Measurements from ENCODE around the gene FGD6. TPM values are rescaled to one million over a fixed set of nuclear protein-coding genes. Genes with fewer than 3 reads are reported as not detected.
A peak's percentile ranks its signal among the peaks of the same experiment; 100 is the strongest.

Gene FGD6
- total and polyA plus RNA-seq, 2 of the 4 experiments (the other 2 are of a cell fraction) = 2.6 to 9.5 TPM

- peak overlapping the region; percentile 34; the same call in 1 of the 2 replicates for H3K14ac ChIP-seq (replicated peaks; ENCODE audit: low read depth, low read length)
- no peaks in the 10 kb centered on the region for H3K9me3 ChIP-seq (ENCODE audit: control insufficient read depth, insufficient read depth, low read length)
- no peak overlapping the region for H3K9ac ChIP-seq (ENCODE audit: low read depth, low read length)
- ChIA-PET POLR2A (ENCODE audit: unreplicated experiment) (no interaction called here), CTCF (no interaction called here)
- TF ChIP-seq USF2 (IDR thresholded peaks at IDR 0.05; ENCODE audit: low read depth, low read length) (no peak), MAZ (IDR thresholded peaks at IDR 0.05; ENCODE audit: borderline replicate concordance, low read depth, low read length) (no peak), POLR2A (IDR thresholded peaks at IDR 0.05; ENCODE audit: low read depth, low read length) (no peak), CHD1 (IDR thresholded peaks at IDR 0.05; ENCODE audit: low read depth, low read length) (no peak), MXI1 (IDR thresholded peaks at IDR 0.05; ENCODE audit: borderline replicate concordance, low read depth, low read length) (no peak), RAD21 (IDR thresholded peaks at IDR 0.05; ENCODE audit: low read length) (no peak), ELK1 (IDR thresholded peaks at IDR 0.05; ENCODE audit: borderline replicate concordance, low read depth, low read length) (no peak), CTCF (conservative IDR thresholded peaks at IDR 0.05; ENCODE audit: low read depth, low read length) (no peak), MAFK (IDR thresholded peaks at IDR 0.05; ENCODE audit: low read depth, low read length) (no peak), BHLHE40 (IDR thresholded peaks at IDR 0.05; ENCODE audit: low read depth, low read length) (no peak), CEBPB (IDR thresholded peaks at IDR 0.05; ENCODE audit: low read depth, low read length) (no peak), RCOR1 (IDR thresholded peaks at IDR 0.05; ENCODE audit: insufficient replicate concordance, low read length) (no peak), SMC3 (IDR thresholded peaks at IDR 0.05; ENCODE audit: low read depth, low read length) (no peak), NFE2L2 (IDR thresholded peaks at IDR 0.05; ENCODE audit: low read depth, low read length) (no peak), FOS (IDR thresholded peaks at IDR 0.05; ENCODE audit: low read depth, low read length) (no peak), RFX5 (IDR thresholded peaks at IDR 0.05; ENCODE audit: low read depth, low read length) (no peak)
- peak overlapping the region; percentile 30; the same call in 1 of the 2 replicates for H4K5ac ChIP-seq (ENCODE audit: low read depth, low read length)
- no peaks in the 10 kb centered on the region for H3K9me1 ChIP-seq (ENCODE audit: insufficient read depth, low read length)
- no peak overlapping the region for H3K4me3 ChIP-seq (ENCODE audit: insufficient read depth, low read depth, low read length)
- peak; percentile 40 for DNase-seq
- H4K91ac ChIP-seq (ENCODE audit: insufficient read depth, low read depth, low read length) = no peak overlapping the region
- H3K56ac ChIP-seq (ENCODE audit: extremely low read depth, insufficient read depth, low read length) = no peak overlapping the region
- no peak overlapping the region for H3K4ac ChIP-seq (ENCODE audit: low read depth, low read length)
- 0 out of 2 replicates have a peak, but pooled peaks cover 3% of the 10 kb centered on the region for H3K36me3 ChIP-seq (ENCODE audit: control insufficient read depth, insufficient read depth, low read length)
- H3K79me1 ChIP-seq (ENCODE audit: low read depth in 1 of 2, low read length in 2 of 2) = no peaks in the 10 kb centered on the region
- H2BK15ac ChIP-seq (ENCODE audit: low read depth, low read length) = no peak overlapping the region; the same call in 2 of the 3 replicates
- peak overlapping the region in 1 of 2 experiments; percentile 49; a peak in 1 of 4 replicates for H4K8ac ChIP-seq (ENCODE audit: low read depth in 2 of 2, low read length in 2 of 2)
- H3K27ac ChIP-seq (ENCODE audit: insufficient read depth, low read length) = no peak overlapping the region
- no TSS peak for BruUV-seq (replicated peaks)
- H4K20me1 ChIP-seq (ENCODE audit: insufficient read depth, low read length) = no peaks in the 10 kb centered on the region
- peak; percentile 77 for ATAC-seq (ENCODE audit: low read depth)
- no peak overlapping the region for H2BK5ac ChIP-seq (ENCODE audit: low read depth, low read length, poor library complexity, severe bottlenecking)
- no peak overlapping the region for H2BK120ac ChIP-seq (ENCODE audit: low read depth, low read length)
- 0 out of 2 replicates have a peak overlapping the region, but pooled peaks have one; percentile 9 for H2BK20ac ChIP-seq (ENCODE audit: low read depth, low read length)
- peak overlapping the region; percentile 70 for H3K4me2 ChIP-seq (ENCODE audit: low read depth, low read length)
- peaks cover 6% of the 10 kb centered on the region for H3K4me1 ChIP-seq (ENCODE audit: control insufficient read depth, insufficient read depth, low read length)
- H3K18ac ChIP-seq (ENCODE audit: low read depth, low read length) = no peak overlapping the region
- H2AFZ ChIP-seq (replicated peaks; ENCODE audit: low read length, poor library complexity) = peak overlapping the region; percentile 67
- H3K27me3 ChIP-seq (ENCODE audit: control insufficient read depth, insufficient read depth, low read length) = no peaks in the 10 kb centered on the region
- no peak overlapping the region for H2AK9ac ChIP-seq (replicated peaks; ENCODE audit: low read depth, low read length, poor library complexity)
- dilution Hi-C loops (cut with HindIII; ENCODE audit: low sequenced_read_pairs, unreplicated experiment) (no loop called here), intact Hi-C loops (cut with micrococcal nuclease) (no loop called here), in situ Hi-C loops (cut with MboI; ENCODE audit: low sequenced_read_pairs) (no loop called here)
- H3K23ac ChIP-seq (ENCODE audit: low read depth, low read length) = no peak overlapping the region
- no CpG with 5 or more reads among the region's 3 CpGs for WGBS, 2 experiments (ENCODE audit: extremely low coverage in 2 of 2, insufficient read length in 1 of 2)
- H2AK5ac ChIP-seq (ENCODE audit: low read depth, low read length) = no peak overlapping the region
Observed at GRCh38 chr12:95143621-95144205, 73.6 kb downstream of the FGD6 start.

Data from IMR-90 (cell line).